ENCODE measurements around the gene ABRACL.
"Not testable (repeated sequence)": the region's sequence is repeated elsewhere in the genome, so short reads cannot be mapped to it uniquely, and the experiment has no call there.

The ABRACL gene

GRCh38 chr6:139013185-139013800 is 15.3 kb upstream of the ABRACL start:
- no peak for TF ChIP-seq CTCF (conservative IDR thresholded peaks at IDR 0.05; ENCODE audit: low read depth, low read length)
- no peak for DNase-seq (ENCODE audit: low read depth)
- no peak overlapping the region for H3K4me3 ChIP-seq (ENCODE audit: low read length)

- no peak overlapping the region for H3K4me3 ChIP-seq (ENCODE audit: low read length)
- TF ChIP-seq CTCF (conservative IDR thresholded peaks at IDR 0.05; ENCODE audit: low read depth, low read length), result no peak
- DNase-seq (ENCODE audit: low read depth), result no peak
These were observed 13.6 kb upstream of the ABRACL start for GRCh38 chr6:139014945-139015344.

GRCh38 chr6:139016337-139017213 is 12.0 kb upstream of the ABRACL start:
- DNase-seq (ENCODE audit: low read depth), result no peak
- no peak for TF ChIP-seq CTCF (conservative IDR thresholded peaks at IDR 0.05; ENCODE audit: low read depth, low read length)
- no peak overlapping the region for H3K4me3 ChIP-seq (ENCODE audit: low read length)

- DNase-seq (ENCODE audit: low read depth), result peak; percentile 78
- TF ChIP-seq CTCF (conservative IDR thresholded peaks at IDR 0.05; ENCODE audit: low read depth, low read length), result no peak
- H3K4me3 ChIP-seq (ENCODE audit: low read length), result no peak overlapping the region
These were observed 11.3 kb upstream of the ABRACL start for GRCh38 chr6:139017227-139017626.

- no peak for DNase-seq (ENCODE audit: low read depth)
- no peak overlapping the region for H3K4me3 ChIP-seq (ENCODE audit: low read length)
These were observed 8.8 kb upstream of the ABRACL start for GRCh38 chr6:139019722-139020121.

GRCh38 chr6:139020689-139021088 is 7.9 kb upstream of the ABRACL start:
- no peak for TF ChIP-seq CTCF (conservative IDR thresholded peaks at IDR 0.05; ENCODE audit: low read depth, low read length)
- no peak overlapping the region for H3K4me3 ChIP-seq (ENCODE audit: low read length)
- no peak for DNase-seq (ENCODE audit: low read depth)

More at GRCh38 chr6:139019722-139020121, 8.8 kb upstream of the ABRACL start:
- TF ChIP-seq CTCF (conservative IDR thresholded peaks at IDR 0.05; ENCODE audit: low read depth, low read length), result no peak

- not testable (repeated sequence) for H3K4me3 ChIP-seq (ENCODE audit: low read length); DNase-seq (ENCODE audit: low read depth)
These were observed 3.1 kb upstream of the ABRACL start for GRCh38 chr6:139025416-139025815.

Data from retinal pigment epithelial cell (primary cell).